ENCODE results near the gene FBXO10. TPM values are rescaled to one million over a fixed set of nuclear protein-coding genes. Genes with fewer than 3 reads are reported as not detected.

FBXO10 gene
- total and polyA plus RNA-seq, 2 of the 8 experiments (the other 6 are each of a cell fraction or from before 2014, with no cell fraction given) = 13.1 to 13.9 TPM

GRCh38 chr9:37528652-37529471 lies 47.3 kb downstream of the FBXO10 start:
- Histone ChIP-seq H3K4ac (replicated peaks; ENCODE audit: insufficient read length, low read depth, low read length) (no peak overlapping the region), H3K27ac (ENCODE audit: low read depth, low read length) (no peak overlapping the region), H4K5ac (ENCODE audit: insufficient read length, low read depth, low read length) (no peak overlapping the region), H3K79me1 (ENCODE audit: low read depth, low read length) (no peaks in the 10 kb centered on the region), H2BK12ac (ENCODE audit: low read depth, low read length) (no peak overlapping the region), H2AFZ (ENCODE audit: low read length) (no peak overlapping the region), H3K4me1 (replicated peaks in 1 of 4; ENCODE audit: control insufficient read depth in 3 of 4, insufficient read depth in 4 of 4, low read length in 3 of 4) (no peaks in the 10 kb centered on the region), H3K9me3 (ENCODE audit: insufficient read depth in 2 of 2, low read depth in 1 of 2, low read length in 1 of 2) (no peaks in the 10 kb centered on the region), H2BK15ac (ENCODE audit: low read length) (no peak overlapping the region), H2BK20ac (ENCODE audit: low read length) (no peak overlapping the region), H3K36me3 (ENCODE audit: control insufficient read depth in 2 of 4, insufficient read depth in 4 of 4, low read length in 3 of 4) (peaks cover 3 to 25% (median 12%) of the 10 kb centered on the region in 4 experiments; a peak in 6 of 8 replicates), H3K23ac (ENCODE audit: insufficient read length) (no peak overlapping the region), H4K20me1 (replicated peaks in 1 of 2; ENCODE audit: control insufficient read depth in 1 of 2, insufficient read depth in 2 of 2, low read length in 2 of 2) (no peaks in the 10 kb centered on the region), H3K27me3 (replicated peaks in 1 of 4; ENCODE audit: control insufficient read depth in 3 of 4, extremely low read depth in 1 of 4, insufficient read depth in 3 of 4, low read length in 3 of 4) (no peaks in the 10 kb centered on the region), H3K79me2 (ENCODE audit: control insufficient read depth in 1 of 2, insufficient read depth in 2 of 2, low read length in 2 of 2) (no peaks in the 10 kb centered on the region), H3K18ac (ENCODE audit: extremely low read depth, low read length) (no peak overlapping the region), H2BK5ac (ENCODE audit: low read depth, low read length) (no peak overlapping the region; the same call in 1 of the 2 replicates), H3K4me2 (ENCODE audit: insufficient read depth in 1 of 2, low read depth in 2 of 2, low read length in 2 of 2) (no peak overlapping the region), H3K23me2 (ENCODE audit: low read depth, low read length) (no peaks in the 10 kb centered on the region), H2AK5ac (ENCODE audit: low read depth, low read length) (no peak overlapping the region), H4K8ac (ENCODE audit: extremely low read depth, insufficient read depth, low read length) (no peak overlapping the region), H3K4me3 (ENCODE audit: extremely low read depth in 1 of 4, insufficient read depth in 2 of 4, low read depth in 3 of 4, low read length in 4 of 4) (no peak overlapping the region), H3K14ac (ENCODE audit: insufficient read length) (no peak overlapping the region), H3K9ac (replicated peaks in 1 of 4; ENCODE audit: extremely low read depth in 1 of 4, low read depth in 3 of 4, low read length in 3 of 4) (no peak overlapping the region), H4K91ac (replicated peaks; ENCODE audit: insufficient read length, low read length) (no peak overlapping the region), H2BK120ac (replicated peaks; ENCODE audit: low read depth, low read length) (no peak overlapping the region), H3K56ac (replicated peaks; ENCODE audit: insufficient read length, low read depth, low read length) (no peak overlapping the region)
- WGBS, 2 experiments (ENCODE audit: extremely low coverage in 1 of 2, insufficient coverage in 1 of 2, insufficient read length in 1 of 2, insufficient replicate concordance in 2 of 2, low coverage in 1 of 2, low lambda C conversion rate in 2 of 2, missing lambda C conversion rate in 1 of 2) = 90% methylated on average over 18 of the region's 18 CpGs; no CpG with 5 or more reads in 1 of the 2 experiments
- ChIA-PET POLR2A (ENCODE audit: partially characterized antibody) (no interaction called here), CTCF (ENCODE audit: partially characterized antibody) (interaction anchor here (1.0 to 1.4 kb wide), 2 partner anchors 9 to 10 kb away, joined by 3 read pairs; no protein-coding TSS in a partner anchor)
- no peak for DNase-seq (ENCODE audit: low read depth in 1 of 2, low spot score in 2 of 2)
- no peak for FAIRE-seq
- no peak for TF ChIP-seq RAD21 (IDR thresholded peaks at IDR 0.05 in 1 of 2, conservative IDR thresholded peaks at IDR 0.05 in 1 of 2; ENCODE audit: low read depth in 2 of 2, low read length in 2 of 2)
- no peak for TF ChIP-seq RXRA (IDR thresholded peaks at IDR 0.05; ENCODE audit: insufficient read depth, low read depth, low read length)
- TF ChIP-seq CTBP2 (IDR thresholded peaks at IDR 0.05; ENCODE audit: borderline replicate concordance, insufficient read depth, insufficient read length, low read length) = no peak
- TF ChIP-seq EZH2 (IDR thresholded peaks at IDR 0.05; ENCODE audit: low read depth, low read length, severe bottlenecking) = no peak
- no peak for TF ChIP-seq SIN3A (conservative IDR thresholded peaks at IDR 0.05 in 1 of 2, IDR thresholded peaks at IDR 0.05 in 1 of 2; ENCODE audit: low read depth in 1 of 2, low read length in 2 of 2)
- no peak for TF ChIP-seq HDAC2 (IDR thresholded peaks at IDR 0.05; ENCODE audit: borderline replicate concordance in 1 of 2, low read depth in 2 of 2, low read length in 2 of 2)
- no peak for TF ChIP-seq ATF2 (IDR thresholded peaks at IDR 0.05; ENCODE audit: low read length)
- TF ChIP-seq NANOG (IDR thresholded peaks at IDR 0.05; ENCODE audit: insufficient read depth, low read depth, low read length, poor library complexity, severe bottlenecking) = no peak
